OCI-LY1 (cell line): ENCODE results near the gene TMEM144.

Source experiments
- H2AFZ ChIP-seq: fragments of 200-600 bp; sonication (generic), shearing (Covaris generic); 2 replicates; pipeline ENCODE4 v1.6.0; 2014; ENCODE audit warnings: antibody characterized with exemption, mild to moderate bottlenecking, low read length
- H3F3A ChIP-seq: fragments of 200-600 bp; sonication (generic), shearing (Covaris generic); 2 replicates; pipeline ENCODE4 v1.6.0; 2014; ENCODE audit warnings: mild to moderate bottlenecking, antibody characterized with exemption, low read length, moderate library complexity; ENCODE audit not compliant: insufficient read depth
- H3K27ac ChIP-seq: fragments of 200-600 bp; sonication (generic); 2 replicates; pipeline ENCODE4 v1.5.1; 2014; ENCODE audit warnings: low read length, mixed run types, mild to moderate bottlenecking, low read depth; ENCODE audit not compliant: poor library complexity, severe bottlenecking
- H3K27me3 ChIP-seq: fragments of 200-600 bp; sonication (generic); 2 replicates; pipeline ENCODE4 v1.6.0; 2014; ENCODE audit warnings: antibody characterized with exemption, mild to moderate bottlenecking, low read length, moderate library complexity; ENCODE audit not compliant: insufficient read depth
- H3K36me3 ChIP-seq: fragments of 200-600 bp; sonication (generic); 2 replicates; pipeline ENCODE4 v1.6.1; 2014; ENCODE audit warnings: mild to moderate bottlenecking, antibody characterized with exemption, low read length, moderate library complexity, mixed read lengths; ENCODE audit not compliant: insufficient read depth
- H3K4me1 ChIP-seq: fragments of 200-600 bp; sonication (generic); 2 replicates; pipeline ENCODE4 v1.5.1; 2014; ENCODE audit warnings: mild to moderate bottlenecking, low read length, moderate library complexity; ENCODE audit not compliant: insufficient read depth, severe bottlenecking
- H3K4me2 ChIP-seq: fragments of 200-600 bp; sonication (generic), shearing (Covaris generic); 2 replicates; pipeline ENCODE4 v1.6.1; 2014; ENCODE audit warnings: low read length
- H3K4me3 ChIP-seq: fragments of 200-600 bp; sonication (generic); 2 replicates; pipeline ENCODE4 v1.5.1; 2014; ENCODE audit warnings: low read length, low read depth, mild to moderate bottlenecking, mixed read lengths; ENCODE audit not compliant: poor library complexity, severe bottlenecking
- H3K79me2 ChIP-seq: fragments of 200-600 bp; shearing (Covaris generic); 2 replicates; pipeline ENCODE4 v1.6.1; 2016; ENCODE audit warnings: mixed run types, low read length, mixed read lengths; ENCODE audit not compliant: insufficient read depth
- H3K9ac ChIP-seq: fragments of 200-600 bp; sonication (generic), shearing (Covaris generic); 2 replicates; pipeline ENCODE4 v1.6.1; 2014; ENCODE audit warnings: mild to moderate bottlenecking, low read length, mixed read lengths
- H3K9me2 ChIP-seq: fragments of 200-600 bp; sonication (generic), shearing (Covaris generic); 2 replicates; pipeline ENCODE4 v1.6.1; 2014; ENCODE audit warnings: low read depth, mild to moderate bottlenecking, low read length, mixed read lengths
- H3K9me3 ChIP-seq: fragments of 200-600 bp; shearing (Covaris generic); 2 replicates; pipeline ENCODE4 v1.6.1; 2014; ENCODE audit warnings: low read length, mixed read lengths
- H4K20me1 ChIP-seq: fragments of 200-600 bp; sonication (generic), shearing (Covaris generic); 2 replicates; pipeline ENCODE4 v1.6.0; 2016; ENCODE audit warnings: mild to moderate bottlenecking, low read length; ENCODE audit not compliant: insufficient read depth
- CTCF ChIP-seq: fragments of 200-600 bp; sonication (generic), shearing (Covaris generic); IDR thresholded peaks from 2 replicates; pipeline ENCODE4 v1.5.1; 2017; ENCODE audit warnings: mild to moderate bottlenecking, antibody characterized with exemption, low read length, moderate library complexity, mixed read lengths
- EZH2 ChIP-seq: fragments of 200-600 bp; sonication (generic), shearing (Covaris generic); IDR thresholded peaks from 2 replicates; pipeline ENCODE4 v1.8.0; 2017; ENCODE audit warnings: borderline replicate concordance, mixed run types, mild to moderate bottlenecking, antibody characterized with exemption, low read length, moderate library complexity, mixed read lengths

TMEM144 gene

GRCh38 chr4:158238575-158238974 is 28.3 kb downstream of the TMEM144 start:
- Histone ChIP-seq H3K9ac (no peak overlapping the region), H3K9me2 (no peaks in the 10 kb centered on the region), H3K4me2 (no peak overlapping the region), H4K20me1 (no peaks in the 10 kb centered on the region), H3K27me3 (no peaks in the 10 kb centered on the region), H3K4me3 (no peak overlapping the region), H3K36me3 (no peaks in the 10 kb centered on the region), H3K27ac (no peak overlapping the region), H3K4me1 (no peaks in the 10 kb centered on the region), H3F3A (no peaks in the 10 kb centered on the region), H2AFZ (no peak overlapping the region), H3K9me3 (no peaks in the 10 kb centered on the region), H3K79me2 (no peaks in the 10 kb centered on the region)
- TF ChIP-seq EZH2 = no peak
- TF ChIP-seq CTCF = no peak

DNA sequence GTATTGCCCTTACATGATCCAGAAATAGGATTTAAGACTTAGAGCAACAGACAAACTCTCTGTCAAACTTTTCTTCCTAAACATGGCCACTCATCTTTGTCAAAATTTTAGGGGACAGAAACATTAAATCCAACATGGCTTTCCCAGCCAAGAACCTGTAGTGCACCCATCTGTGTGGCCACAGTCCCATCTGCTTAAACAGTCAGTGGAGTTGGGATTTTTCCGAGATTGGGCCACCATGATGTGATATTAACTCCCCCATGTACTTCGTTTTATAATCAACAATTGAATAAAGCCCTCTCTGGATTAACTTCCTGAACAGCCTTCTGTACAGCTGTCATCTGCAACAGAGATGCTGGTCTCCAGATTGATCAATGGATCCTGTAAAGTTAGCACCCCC is 28.9 kb downstream of the TMEM144 start:
- TF ChIP-seq EZH2 (no peak), CTCF (no peak)
- H3K79me2 ChIP-seq = no peaks in the 10 kb centered on the region
- no peak overlapping the region for H3K9ac ChIP-seq
- no peaks in the 10 kb centered on the region for H3K4me1 ChIP-seq
- H3F3A ChIP-seq = no peaks in the 10 kb centered on the region
- no peak overlapping the region for H3K27ac ChIP-seq
- no peaks in the 10 kb centered on the region for H3K36me3 ChIP-seq
- no peak overlapping the region for H2AFZ ChIP-seq
- H3K9me3 ChIP-seq = no peaks in the 10 kb centered on the region
- no peaks in the 10 kb centered on the region for H3K27me3 ChIP-seq
- H3K4me2 ChIP-seq = no peak overlapping the region
- H4K20me1 ChIP-seq = no peaks in the 10 kb centered on the region
- no peaks in the 10 kb centered on the region for H3K9me2 ChIP-seq
- H3K4me3 ChIP-seq = no peak overlapping the region

DNA sequence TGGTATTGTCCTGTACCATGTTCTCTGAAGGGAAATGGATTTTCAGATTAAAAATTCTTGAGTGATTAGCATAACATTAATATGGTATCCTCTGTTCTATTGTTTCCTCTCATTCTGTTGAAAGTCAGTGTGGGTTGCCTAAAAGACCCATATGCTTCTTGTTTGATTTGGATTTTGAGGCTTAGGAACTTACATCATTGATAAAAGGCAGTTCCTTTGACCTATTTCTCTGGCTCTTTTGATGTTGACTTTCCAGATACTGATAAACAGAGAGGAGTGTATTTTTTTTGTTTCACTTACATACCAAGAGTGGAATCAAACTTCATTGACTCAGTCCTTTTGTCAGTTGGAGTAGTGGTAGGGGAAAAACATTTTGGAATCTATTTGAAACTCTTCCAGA is 32.8 kb downstream of the TMEM144 start:
- Histone ChIP-seq H3K4me2 (no peak overlapping the region), H3K4me1 (no peaks in the 10 kb centered on the region), H3F3A (no peaks in the 10 kb centered on the region), H3K27me3 (no peaks in the 10 kb centered on the region), H4K20me1 (no peaks in the 10 kb centered on the region), H3K79me2 (no peaks in the 10 kb centered on the region), H3K9me3 (no peaks in the 10 kb centered on the region), H3K4me3 (no peak overlapping the region), H3K36me3 (no peaks in the 10 kb centered on the region), H3K9ac (no peak overlapping the region), H3K27ac (no peak overlapping the region), H3K9me2 (no peaks in the 10 kb centered on the region), H2AFZ (no peak overlapping the region)
- TF ChIP-seq CTCF = no peak
- TF ChIP-seq EZH2 = no peak
